Neural progenitor cell (in vitro differentiated cells): ENCODE measurements around the gene RELCH. TPM values are rescaled to one million over a fixed set of nuclear protein-coding genes. Genes with fewer than 3 reads are reported as not detected.

Source experiments
- DNase-seq: peaks from one replicate; pipeline ENCODE4 v3.0.0-alpha.2; 2016; ENCODE audit warnings: low spot score
- H2AFZ ChIP-seq: fragments of 200-600 bp; sonication (generic); replicated peaks from 2 replicates; pipeline ENCODE4 v1.6.1; 2016; ENCODE audit warnings: antibody characterized with exemption
- H3F3A ChIP-seq: fragments of 200-600 bp; sonication (generic); 2 replicates; pipeline ENCODE4 v1.6.1; 2016; ENCODE audit warnings: antibody characterized with exemption, low read depth
- H3K27ac ChIP-seq: fragments of 200-600 bp; sonication (generic); 2 replicates; pipeline ENCODE4 v1.5.1; 2016; ENCODE audit warnings: mild to moderate bottlenecking
- H3K27me3 ChIP-seq: fragments of 200-600 bp; sonication (generic); 2 replicates; pipeline ENCODE4 v1.6.1; 2016; ENCODE audit warnings: mild to moderate bottlenecking, moderate library complexity
- H3K36me3 ChIP-seq: fragments of 200-600 bp; sonication (generic); 2 replicates; pipeline ENCODE4 v1.5.1; 2016
- H3K4me1 ChIP-seq: fragments of 200-600 bp; sonication (generic); 2 replicates; pipeline ENCODE4 v1.6.1; 2016; ENCODE audit warnings: mixed run types
- H3K4me2 ChIP-seq: fragments of 200-600 bp; sonication (generic); 2 replicates; pipeline ENCODE4 v1.6.1; 2016
- H3K4me3 ChIP-seq: fragments of 200-600 bp; sonication (generic); 2 replicates; pipeline ENCODE4 v1.5.1; 2016
- H3K79me2 ChIP-seq: fragments of 200-600 bp; sonication (generic); 2 replicates; pipeline ENCODE4 v1.6.1; 2016; ENCODE audit warnings: low read depth
- H3K9ac ChIP-seq: fragments of 200-600 bp; sonication (generic); 2 replicates; pipeline ENCODE4 v1.6.1; 2016
- H3K9me3 ChIP-seq: fragments of 200-600 bp; sonication (generic); 2 replicates; pipeline ENCODE4 v1.5.1; 2016; ENCODE audit warnings: low read depth
- H4K20me1 ChIP-seq: fragments of 200-600 bp; sonication (generic); 2 replicates; pipeline ENCODE4 v1.6.1; 2016; ENCODE audit warnings: low read depth
- H3K27ac Mint-ChIP-seq: 3 replicates; pipeline ENCODE4 v1.8.0; 2021; ENCODE audit warnings: mixed read lengths
- H3K27me3 Mint-ChIP-seq: 2 replicates; pipeline ENCODE4 v1.8.0; 2022; ENCODE audit warnings: low read depth, mild to moderate bottlenecking, inconsistent platforms, moderate library complexity, mixed read lengths; ENCODE audit not compliant: insufficient read depth
- H3K36me3 Mint-ChIP-seq: 3 replicates; pipeline ENCODE4 v1.8.0; 2021; ENCODE audit warnings: mixed read lengths
- H3K4me1 Mint-ChIP-seq: 3 replicates; pipeline ENCODE4 v1.8.0; 2021; ENCODE audit warnings: mixed read lengths
- H3K4me3 Mint-ChIP-seq: 3 replicates; pipeline ENCODE4 v1.8.0; 2021; ENCODE audit warnings: mild to moderate bottlenecking, moderate library complexity, mixed read lengths
- H3K9me3 Mint-ChIP-seq: 3 replicates; pipeline ENCODE4 v1.8.0; 2020; ENCODE audit warnings: mixed read lengths
- EZH2 ChIP-seq: fragments of 200-600 bp; sonication (generic); IDR thresholded peaks from 2 replicates; pipeline ENCODE4 v1.6.1; 2017; ENCODE audit warnings: antibody characterized with exemption, mild to moderate bottlenecking, moderate library complexity
- EZH2phosphoT487 ChIP-seq: fragments of 200-600 bp; sonication (generic); IDR thresholded peaks from 2 replicates; pipeline ENCODE4 v1.6.1; 2017; ENCODE audit warnings: antibody characterized with exemption
- total RNA-seq: library from RNA; depleted of rRNA; stranded (reverse); fragments of >200 nt; gene quantifications from 2 replicates; pipeline ENCODE4 v1.2.3, GENCODE V29; 2015; ENCODE audit warnings: low replicate concordance
- TF ChIP-seq, protein P1 (sequence below): fragments of 200-600 bp; sonication (generic); IDR thresholded peaks from 2 replicates; pipeline ENCODE4 v1.5.1; 2017; ENCODE audit warnings: antibody characterized with exemption, mild to moderate bottlenecking

RELCH gene
- total RNA-seq, 1 donor from 2014 or later, result 40.9 TPM

DNA sequence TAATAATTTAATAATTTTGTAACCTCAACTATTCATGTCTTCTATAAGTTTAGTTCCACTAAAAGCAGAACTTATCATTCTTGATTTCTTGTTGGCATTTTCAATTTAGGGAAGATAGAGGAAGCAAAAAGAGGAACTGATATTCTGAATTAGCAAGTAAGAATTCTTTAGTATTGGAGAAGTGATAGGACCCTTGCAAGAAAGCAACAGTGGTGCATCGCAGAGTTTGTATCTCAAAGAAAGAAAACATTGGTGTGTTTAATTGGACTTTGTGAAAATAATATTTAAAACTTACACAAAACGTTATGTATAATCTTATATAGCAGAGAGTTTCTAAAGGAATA lies 101.6 kb downstream of the RELCH start:
- H3K9ac ChIP-seq, result no peak overlapping the region
- no peaks in the 10 kb centered on the region for H3K9me3 Mint-ChIP-seq
- no peaks in the 10 kb centered on the region for H3K4me1 ChIP-seq
- H2AFZ ChIP-seq, result no peak overlapping the region
- H3K36me3 ChIP-seq, result peaks cover 5% of the 10 kb centered on the region
- no peaks in the 10 kb centered on the region for H4K20me1 ChIP-seq
- no peaks in the 10 kb centered on the region for H3K27me3 ChIP-seq
- no peak overlapping the region for H3K4me2 ChIP-seq
- no peak overlapping the region for H3K4me3 Mint-ChIP-seq
- H3K9me3 ChIP-seq, result no peaks in the 10 kb centered on the region
- H3K36me3 Mint-ChIP-seq, result peaks cover 15% of the 10 kb centered on the region
- peaks cover 3% of the 10 kb centered on the region for H3K27me3 Mint-ChIP-seq
- no peak overlapping the region for H3K4me3 ChIP-seq
- no peaks in the 10 kb centered on the region for H3F3A ChIP-seq
- H3K4me1 Mint-ChIP-seq, result no peaks in the 10 kb centered on the region
- TF ChIP-seq, protein P1, sequence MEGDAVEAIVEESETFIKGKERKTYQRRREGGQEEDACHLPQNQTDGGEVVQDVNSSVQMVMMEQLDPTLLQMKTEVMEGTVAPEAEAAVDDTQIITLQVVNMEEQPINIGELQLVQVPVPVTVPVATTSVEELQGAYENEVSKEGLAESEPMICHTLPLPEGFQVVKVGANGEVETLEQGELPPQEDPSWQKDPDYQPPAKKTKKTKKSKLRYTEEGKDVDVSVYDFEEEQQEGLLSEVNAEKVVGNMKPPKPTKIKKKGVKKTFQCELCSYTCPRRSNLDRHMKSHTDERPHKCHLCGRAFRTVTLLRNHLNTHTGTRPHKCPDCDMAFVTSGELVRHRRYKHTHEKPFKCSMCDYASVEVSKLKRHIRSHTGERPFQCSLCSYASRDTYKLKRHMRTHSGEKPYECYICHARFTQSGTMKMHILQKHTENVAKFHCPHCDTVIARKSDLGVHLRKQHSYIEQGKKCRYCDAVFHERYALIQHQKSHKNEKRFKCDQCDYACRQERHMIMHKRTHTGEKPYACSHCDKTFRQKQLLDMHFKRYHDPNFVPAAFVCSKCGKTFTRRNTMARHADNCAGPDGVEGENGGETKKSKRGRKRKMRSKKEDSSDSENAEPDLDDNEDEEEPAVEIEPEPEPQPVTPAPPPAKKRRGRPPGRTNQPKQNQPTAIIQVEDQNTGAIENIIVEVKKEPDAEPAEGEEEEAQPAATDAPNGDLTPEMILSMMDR, result no peak
- TF ChIP-seq EZH2 (no peak), EZH2phosphoT487 (no peak)
- H3K79me2 ChIP-seq, result no peaks in the 10 kb centered on the region
- no peak overlapping the region for H3K27ac ChIP-seq
- DNase-seq, result no peak
- H3K27ac Mint-ChIP-seq, result no peak overlapping the region

DNA sequence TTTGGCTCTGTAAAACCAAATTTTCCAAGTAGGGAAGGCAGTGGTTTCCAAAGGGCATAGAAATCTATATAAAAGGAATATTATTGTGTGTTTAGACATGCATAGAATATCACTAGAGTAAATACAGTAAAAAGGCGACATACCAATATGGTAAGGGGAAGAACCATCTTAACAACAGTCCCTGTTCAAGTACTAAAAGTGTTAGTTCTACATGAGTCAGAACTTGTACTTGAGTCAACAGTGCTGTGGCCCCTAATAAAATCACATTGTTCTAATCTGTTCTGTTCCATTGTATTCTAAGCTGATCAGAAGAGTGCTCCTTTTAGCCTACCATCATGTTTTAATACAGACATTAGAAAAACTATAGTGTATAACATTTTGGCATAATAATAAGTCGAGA lies 102.0 kb downstream of the RELCH start:
- no peak overlapping the region for H3K4me3 ChIP-seq
- H3K4me1 ChIP-seq, result no peaks in the 10 kb centered on the region
- H3K79me2 ChIP-seq, result no peaks in the 10 kb centered on the region
- Mint-ChIP-seq H3K4me3 (no peak overlapping the region), H3K4me1 (no peaks in the 10 kb centered on the region), H3K36me3 (peaks cover 14% of the 10 kb centered on the region), H3K27me3 (peaks cover 3% of the 10 kb centered on the region), H3K9me3 (no peaks in the 10 kb centered on the region), H3K27ac (no peak overlapping the region)
- H3K27me3 ChIP-seq, result no peaks in the 10 kb centered on the region
- TF ChIP-seq, protein P1, result no peak
- TF ChIP-seq EZH2 (no peak), EZH2phosphoT487 (no peak)
- H3K9ac ChIP-seq, result no peak overlapping the region
- H3K36me3 ChIP-seq, result peaks cover 5% of the 10 kb centered on the region
- H4K20me1 ChIP-seq, result no peaks in the 10 kb centered on the region
- no peak for DNase-seq
- no peaks in the 10 kb centered on the region for H3F3A ChIP-seq
- no peaks in the 10 kb centered on the region for H3K9me3 ChIP-seq
- no peak overlapping the region for H3K4me2 ChIP-seq
- H2AFZ ChIP-seq, result no peak overlapping the region
- no peak overlapping the region for H3K27ac ChIP-seq

DNA sequence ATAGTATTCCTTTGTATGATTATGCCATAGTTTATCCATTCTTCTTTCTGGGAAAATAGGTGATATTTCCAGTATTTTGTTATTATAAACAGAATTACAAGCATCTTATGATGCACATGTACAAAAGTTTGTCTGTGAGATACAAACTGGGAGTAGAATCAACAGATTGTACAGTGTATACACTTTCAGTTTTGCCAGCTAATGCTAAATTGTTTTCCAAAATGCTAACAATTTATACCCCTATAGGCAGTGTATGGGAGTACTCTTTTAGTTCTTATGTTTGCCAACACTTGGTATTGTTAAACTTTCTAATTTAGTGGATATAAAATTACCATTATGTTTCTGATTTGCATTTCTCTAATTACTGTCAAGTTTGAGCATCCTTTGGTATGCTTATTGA lies 107.0 kb downstream of the RELCH start:
- Histone ChIP-seq H3K4me1 (no peaks in the 10 kb centered on the region), H3K9ac (no peak overlapping the region), H3K9me3 (no peaks in the 10 kb centered on the region), H3K79me2 (no peaks in the 10 kb centered on the region), H3K4me3 (no peak overlapping the region), H3K4me2 (no peak overlapping the region), H3K36me3 (no peaks in the 10 kb centered on the region), H3K27me3 (no peaks in the 10 kb centered on the region), H4K20me1 (no peaks in the 10 kb centered on the region), H2AFZ (no peak overlapping the region), H3F3A (no peaks in the 10 kb centered on the region), H3K27ac (no peak overlapping the region)
- Mint-ChIP-seq H3K27ac (no peak overlapping the region), H3K4me3 (no peak overlapping the region), H3K27me3 (no peaks in the 10 kb centered on the region), H3K9me3 (no peaks in the 10 kb centered on the region), H3K36me3 (peaks cover 6% of the 10 kb centered on the region), H3K4me1 (no peaks in the 10 kb centered on the region)
- no peak for TF ChIP-seq EZH2phosphoT487
- no peak for TF ChIP-seq EZH2
- TF ChIP-seq, protein P1, result no peak
- DNase-seq, result no peak
